GM18498 (cell line): Measurements from ENCODE around the gene CCDC60.

Source experiments
- ATAC-seq: cut with Tn5 transposase; IDR thresholded peaks from one replicate; pipeline ENCODE4 v1.9.1; 2021; ENCODE audit warnings: mild to moderate bottlenecking, moderate library complexity; ENCODE audit not compliant: unreplicated experiment

The CCDC60 gene

GRCh38 chr12:119334430-119335170, at the start of gene CCDC60:
Gene CCDC60 (plus strand): TSS chr12:119334729. CDS start chr12:119335177, 448 bp downstream.
- ATAC-seq, result no peak

DNA sequence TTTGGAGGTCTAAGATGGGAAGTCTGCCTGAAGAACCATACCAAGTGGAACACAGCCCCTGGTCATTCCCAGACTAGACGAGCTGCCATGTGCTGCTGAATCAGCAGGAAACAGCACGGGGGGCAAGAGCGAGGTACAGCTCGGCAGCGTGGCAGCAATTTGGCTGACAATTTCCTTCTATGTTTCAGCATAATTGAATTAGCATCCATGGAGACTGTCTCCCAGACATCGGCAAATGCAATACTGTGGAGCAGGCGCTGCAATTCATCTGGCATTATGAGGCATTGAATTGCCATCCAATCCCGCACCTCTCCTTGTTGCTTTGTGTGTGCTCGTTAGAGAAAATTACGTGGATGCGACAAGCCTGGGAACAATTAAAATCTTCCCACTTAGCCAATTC, 46.0 kb upstream of the CCDC60 start:
- no peak for ATAC-seq

GRCh38 chr12:119292893-119293630, 41.5 kb upstream of the CCDC60 start:
- ATAC-seq, result no peak

GRCh38 chr12:119294211-119294610, 40.3 kb upstream of the CCDC60 start:
- ATAC-seq, result no peak

DNA sequence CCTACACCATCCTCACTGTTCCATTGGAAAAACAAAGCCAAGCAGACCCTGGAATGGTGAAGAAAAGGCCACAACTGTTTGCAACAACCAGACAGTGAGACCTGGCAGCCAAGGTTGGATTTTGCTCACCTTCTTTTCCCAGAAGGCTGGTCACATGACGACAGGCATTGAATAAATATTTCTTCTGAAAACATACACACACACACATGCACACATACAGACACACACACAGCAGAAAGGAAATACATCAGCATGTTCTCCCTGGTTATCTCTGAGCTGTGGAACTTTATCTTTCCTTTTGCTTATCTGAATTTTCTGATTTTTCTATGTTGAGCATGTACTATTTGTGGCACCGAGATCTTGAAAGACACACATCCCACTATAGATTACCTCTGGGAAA, 38.0 kb upstream of the CCDC60 start:
- no peak for ATAC-seq

GRCh38 chr12:119299130-119299529, 35.4 kb upstream of the CCDC60 start:
- no peak for ATAC-seq

GRCh38 chr12:119301379-119301778, 33.1 kb upstream of the CCDC60 start:
- ATAC-seq, result no peak

GRCh38 chr12:119302451-119303080, 32.0 kb upstream of the CCDC60 start:
- ATAC-seq, result no peak

DNA sequence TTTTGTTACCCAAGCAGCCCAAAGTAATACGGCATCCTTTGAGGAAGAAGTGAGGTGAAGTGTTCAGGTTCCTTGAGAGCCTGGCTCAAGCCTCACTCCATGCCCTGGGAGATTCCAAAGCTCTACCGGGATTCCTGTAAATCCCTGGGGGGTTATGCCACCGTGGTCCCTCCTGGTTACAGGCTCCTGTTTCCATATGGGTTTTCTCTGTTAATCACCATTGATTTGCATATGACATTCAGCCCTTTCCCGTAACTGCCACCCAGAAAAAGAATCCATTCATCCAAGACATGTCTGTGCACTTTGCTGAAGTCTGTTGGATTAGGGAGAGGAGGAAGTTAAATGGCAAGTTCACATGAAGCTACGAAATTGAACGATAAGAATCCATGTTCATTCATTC, 27.9 kb upstream of the CCDC60 start:
- no peak for ATAC-seq

DNA sequence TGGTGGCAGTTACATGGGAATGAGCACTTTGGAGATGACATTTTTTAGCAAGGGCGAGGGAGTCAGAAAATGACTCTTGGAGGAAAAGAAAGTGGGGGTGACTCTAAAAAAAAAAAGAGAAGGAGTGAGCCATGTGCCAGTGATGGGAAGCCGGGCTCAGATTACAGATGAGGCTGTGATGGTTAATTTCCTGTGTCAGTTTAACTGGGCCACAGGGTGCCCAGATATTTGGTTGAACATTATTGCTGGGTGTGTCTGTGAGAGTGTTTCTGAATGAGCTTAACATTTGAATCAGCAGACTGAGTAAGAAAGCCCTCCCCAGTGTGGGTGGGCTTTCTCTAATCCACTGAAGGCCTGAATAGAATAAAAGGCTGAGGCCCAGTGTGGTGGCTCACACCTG, 26.8 kb upstream of the CCDC60 start:
- ATAC-seq, result no peak

GRCh38 chr12:119308708-119309456, 25.6 kb upstream of the CCDC60 start:
- ATAC-seq, result no peak

DNA sequence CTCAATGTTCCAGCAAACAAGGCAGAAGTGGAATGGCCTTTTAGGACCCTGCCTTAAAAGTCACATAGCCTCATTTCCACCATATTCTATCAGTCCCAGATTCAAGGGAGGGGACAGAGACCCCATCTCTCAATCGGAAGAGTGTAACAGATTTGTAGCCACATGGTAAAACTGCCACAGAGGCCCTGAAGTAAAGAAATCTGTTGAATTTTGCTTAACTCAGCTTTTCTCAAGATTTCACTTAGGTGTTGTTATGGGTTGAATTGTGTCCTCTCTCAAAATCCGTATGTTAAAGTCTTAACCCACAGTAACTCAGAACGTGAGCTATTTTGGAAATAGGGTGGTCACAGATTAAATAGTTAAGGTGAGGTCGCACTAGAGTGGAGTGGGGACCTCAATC, 22.7 kb upstream of the CCDC60 start:
- ATAC-seq, result no peak

DNA sequence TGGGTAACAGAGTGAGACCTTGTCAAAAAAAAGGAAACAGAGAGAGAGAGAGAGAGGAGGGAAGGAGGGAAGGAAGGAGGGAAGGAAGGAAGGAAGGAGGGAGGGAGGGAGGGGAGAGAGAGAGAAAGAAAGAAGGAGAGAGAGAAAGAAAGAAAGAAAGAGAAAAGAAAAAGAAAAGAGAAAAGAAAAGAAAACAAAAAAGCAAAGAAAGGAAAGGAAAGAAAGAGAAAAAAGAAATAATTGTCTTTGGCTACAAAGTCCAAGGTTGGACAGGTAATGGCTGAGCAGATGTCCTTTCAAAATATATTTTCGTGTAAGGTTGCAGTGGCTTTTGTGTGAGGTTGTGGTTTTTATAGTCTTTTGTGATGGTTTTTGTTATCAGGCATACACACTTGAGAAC, 21.6 kb upstream of the CCDC60 start:
- no peak for ATAC-seq

GRCh38 chr12:119314290-119314689, 20.2 kb upstream of the CCDC60 start:
- no peak for ATAC-seq

- no peak for ATAC-seq
Measured at GRCh38 chr12:119319638-119320037, 14.9 kb upstream of the CCDC60 start.

DNA sequence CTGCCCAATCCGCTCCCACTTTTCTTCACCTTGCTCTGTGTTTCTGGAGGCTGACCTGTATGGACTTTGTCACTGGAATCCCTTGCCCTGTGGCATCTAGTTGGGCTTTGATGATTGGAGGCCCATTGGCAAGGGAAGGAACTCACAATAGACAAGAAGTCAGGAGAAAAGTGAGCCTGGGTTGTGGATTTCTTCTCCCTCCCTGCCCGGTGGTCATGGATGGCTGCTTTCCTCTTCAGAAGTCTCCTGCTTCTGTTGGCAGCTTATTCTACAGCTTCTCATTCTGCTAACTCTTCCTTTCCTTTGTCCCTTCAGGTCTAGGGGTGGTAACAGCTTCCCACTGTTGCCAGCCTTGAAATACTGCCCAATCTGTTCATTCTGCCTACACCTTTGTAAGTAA, 13.9 kb upstream of the CCDC60 start:
- ATAC-seq, result no peak

DNA sequence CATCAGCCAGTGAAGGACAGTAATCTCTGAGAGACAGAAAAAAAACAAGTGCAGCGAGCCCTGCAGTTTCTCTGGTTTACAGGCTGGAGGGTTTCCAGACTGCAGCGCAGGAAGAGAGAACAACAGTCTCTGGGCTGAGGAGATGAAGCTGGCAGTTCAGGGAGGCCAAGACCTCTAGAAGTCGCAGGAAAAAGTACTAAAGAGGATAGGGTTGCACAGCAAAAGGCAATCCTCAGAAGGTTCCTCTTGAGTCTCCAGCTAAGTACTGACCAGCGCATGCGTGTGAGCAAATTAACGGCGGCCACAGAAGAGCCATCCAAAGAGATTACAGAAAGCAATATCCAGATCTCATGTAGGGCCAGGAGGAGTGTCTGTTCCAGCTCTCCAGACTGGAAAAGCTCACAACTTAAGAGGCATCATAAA, 12.2 kb upstream of the CCDC60 start:
- ATAC-seq, result no peak

DNA sequence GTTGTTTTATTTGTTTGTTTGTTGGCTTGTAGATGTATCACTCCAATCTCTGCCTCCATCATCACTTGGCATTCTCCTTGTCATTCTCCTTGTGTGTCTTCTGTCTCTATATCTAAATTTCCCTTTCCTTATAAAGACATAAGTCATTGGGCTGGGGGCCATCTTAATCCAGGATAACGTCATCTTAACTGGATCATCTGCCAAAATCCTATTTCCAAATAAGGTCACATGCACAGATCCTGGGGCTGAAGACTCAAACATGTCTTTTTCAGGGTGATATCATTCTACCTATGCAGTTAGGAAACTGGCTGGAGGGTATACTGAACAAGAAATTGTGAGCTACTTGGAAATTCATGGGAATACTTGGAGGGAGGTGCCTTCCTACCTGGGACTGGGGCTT, 8.7 kb upstream of the CCDC60 start:
- ATAC-seq, result no peak

DNA sequence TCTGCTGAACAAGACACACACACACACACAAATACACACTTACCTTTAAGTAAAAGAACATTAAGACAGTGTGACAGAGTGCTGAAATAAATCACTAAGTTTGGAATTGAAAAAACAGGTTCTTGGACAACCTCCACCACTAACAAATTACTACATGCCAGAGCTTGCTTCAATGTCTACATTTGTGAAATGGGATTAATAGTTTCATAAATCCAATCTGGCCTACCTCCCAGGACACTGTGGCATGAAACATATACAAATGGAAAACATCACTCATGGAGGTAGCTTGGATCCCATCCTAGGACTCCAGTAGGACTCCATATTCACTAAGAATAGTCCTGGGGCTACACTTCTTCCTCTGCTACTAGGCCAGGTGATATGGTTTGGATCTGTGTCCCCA, 8.2 kb upstream of the CCDC60 start:
- no peak for ATAC-seq

DNA sequence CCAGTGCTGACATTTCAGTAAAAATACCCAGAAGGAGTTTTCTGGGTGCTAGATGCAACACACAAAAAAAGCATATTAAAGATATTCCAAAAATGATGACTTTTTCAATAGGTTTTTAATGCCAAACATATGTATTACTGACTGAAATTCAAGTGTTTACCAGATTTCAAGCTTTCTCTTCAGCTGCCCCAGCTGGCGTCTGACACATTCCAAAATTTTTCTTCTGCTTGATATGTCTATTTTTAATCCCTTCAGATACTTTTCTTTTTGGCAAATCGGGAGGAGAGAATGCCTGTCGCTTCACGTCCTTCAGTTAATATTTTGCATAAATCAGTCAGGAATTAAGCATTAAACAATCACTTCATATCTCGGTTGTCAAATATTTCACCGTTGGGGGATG, 7.1 kb upstream of the CCDC60 start:
- ATAC-seq, result no peak

DNA sequence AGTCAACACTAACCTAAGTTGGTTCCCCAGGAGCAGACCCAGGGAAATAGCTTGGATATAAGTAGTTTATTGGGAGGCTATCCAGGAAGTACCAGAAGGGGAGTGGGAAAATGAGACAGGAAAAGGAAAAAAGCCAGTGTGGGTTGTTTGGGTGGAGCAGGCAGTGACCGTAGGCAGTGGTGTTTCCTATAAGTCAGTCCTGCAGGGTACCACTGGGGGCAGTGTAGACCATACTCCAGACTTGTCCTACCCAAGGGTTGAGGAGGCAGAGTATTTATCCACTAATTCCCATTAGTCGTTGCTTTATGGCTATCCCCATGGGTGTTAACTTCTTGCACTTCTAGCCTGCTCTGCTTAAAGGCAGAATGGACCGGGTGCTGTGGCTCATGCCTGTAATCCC, 6.4 kb upstream of the CCDC60 start:
- no peak for ATAC-seq
